Measurements from ENCODE around the gene MYO18A.
A peak's percentile ranks its signal among the peaks of the same experiment; 100 is the strongest.

MYO18A gene

GRCh38 chr17:29140051-29140621 lies 40.1 kb downstream of the MYO18A start:
- Histone ChIP-seq H3K4me3 (ENCODE audit: low read depth in 1 of 2, low read length in 2 of 2) (peak overlapping the region; percentile 50 to 76; a peak in 3 of 4 replicates), H4K20me1 (ENCODE audit: insufficient read depth, low read length) (no peaks in the 10 kb centered on the region), H3K27ac (ENCODE audit: low read length) (peak overlapping the region; percentile 99), H3K27me3 (ENCODE audit: insufficient read depth, low read length, poor library complexity) (no peaks in the 10 kb centered on the region), H3K36me3 (ENCODE audit: insufficient read depth, low read length) (peaks cover 24% of the 10 kb centered on the region), H3K4me2 (ENCODE audit: insufficient read depth, low read length) (peak overlapping the region; percentile 83), H3K9me3 (ENCODE audit: insufficient read depth, low read length, severe bottlenecking) (no peaks in the 10 kb centered on the region), H3K9ac (ENCODE audit: low read depth, low read length) (peak overlapping the region; percentile 88), H3K4me1 (ENCODE audit: insufficient read depth, low read length) (peaks cover 61% of the 10 kb centered on the region), H3K79me2 (ENCODE audit: insufficient read depth, low read length) (peaks cover 66% of the 10 kb centered on the region), H2AFZ (ENCODE audit: low read depth, low read length) (peak overlapping the region; percentile 80)
- peak; percentile 91 for DNase-seq
- peak; percentile 75 for ATAC-seq (ENCODE audit: insufficient read depth, low read depth)
- no peak for TF ChIP-seq EZH2 (IDR thresholded peaks at IDR 0.05; ENCODE audit: borderline replicate concordance, low read depth, low read length, severe bottlenecking)
- TF ChIP-seq CTCF (IDR thresholded peaks at IDR 0.05; ENCODE audit: borderline replicate concordance, extremely low read depth, low read length, poor library complexity, severe bottlenecking): no peak

GRCh38 chr17:29138971-29139691 lies 41.1 kb downstream of the MYO18A start:
- H3K9me3 ChIP-seq (ENCODE audit: insufficient read depth, low read length, severe bottlenecking): no peaks in the 10 kb centered on the region
- H3K9ac ChIP-seq (ENCODE audit: low read depth, low read length): peak overlapping the region; percentile 88
- no peaks in the 10 kb centered on the region for H3K27me3 ChIP-seq (ENCODE audit: insufficient read depth, low read length, poor library complexity)
- H3K4me3 ChIP-seq (ENCODE audit: low read depth in 1 of 2, low read length in 2 of 2): peak overlapping the region; percentile 50 to 76
- ATAC-seq (ENCODE audit: insufficient read depth, low read depth) (peak; percentile 56), DNase-seq (peak; percentile 82)
- peak overlapping the region; percentile 80 for H2AFZ ChIP-seq (ENCODE audit: low read depth, low read length)
- peaks cover 24% of the 10 kb centered on the region for H3K36me3 ChIP-seq (ENCODE audit: insufficient read depth, low read length)
- no peaks in the 10 kb centered on the region for H4K20me1 ChIP-seq (ENCODE audit: insufficient read depth, low read length)
- peak overlapping the region; percentile 83 for H3K4me2 ChIP-seq (ENCODE audit: insufficient read depth, low read length)
- TF ChIP-seq CTCF (IDR thresholded peaks at IDR 0.05; ENCODE audit: borderline replicate concordance, extremely low read depth, low read length, poor library complexity, severe bottlenecking) (no peak), EZH2 (IDR thresholded peaks at IDR 0.05; ENCODE audit: borderline replicate concordance, low read depth, low read length, severe bottlenecking) (no peak)
- peaks cover 58% of the 10 kb centered on the region for H3K4me1 ChIP-seq (ENCODE audit: insufficient read depth, low read length)
- H3K79me2 ChIP-seq (ENCODE audit: insufficient read depth, low read length): peaks cover 71% of the 10 kb centered on the region
- H3K27ac ChIP-seq (ENCODE audit: low read length): peak overlapping the region; percentile 99

GRCh38 chr17:29138184-29138955 lies 41.8 kb downstream of the MYO18A start:
- H3K4me1 ChIP-seq (ENCODE audit: insufficient read depth, low read length): peaks cover 58% of the 10 kb centered on the region
- peak overlapping the region; percentile 88 for H3K9ac ChIP-seq (ENCODE audit: low read depth, low read length)

More at GRCh38 chr17:29138184-29138955, 41.8 kb downstream of the MYO18A start:
- Histone ChIP-seq H3K27ac (ENCODE audit: low read length) (peak overlapping the region; percentile 99), H4K20me1 (ENCODE audit: insufficient read depth, low read length) (peaks cover under 1% of the 10 kb centered on the region), H3K9me3 (ENCODE audit: insufficient read depth, low read length, severe bottlenecking) (no peaks in the 10 kb centered on the region), H2AFZ (ENCODE audit: low read depth, low read length) (peak overlapping the region; percentile 80), H3K27me3 (ENCODE audit: insufficient read depth, low read length, poor library complexity) (no peaks in the 10 kb centered on the region), H3K36me3 (ENCODE audit: insufficient read depth, low read length) (peaks cover 29% of the 10 kb centered on the region), H3K79me2 (ENCODE audit: insufficient read depth, low read length) (peaks cover 78% of the 10 kb centered on the region), H3K4me3 (ENCODE audit: low read depth in 1 of 2, low read length in 2 of 2) (peak overlapping the region; percentile 50 to 76; a peak in 3 of 4 replicates), H3K4me2 (ENCODE audit: insufficient read depth, low read length) (peak overlapping the region; percentile 83)
- no peak for TF ChIP-seq CTCF (IDR thresholded peaks at IDR 0.05; ENCODE audit: borderline replicate concordance, extremely low read depth, low read length, poor library complexity, severe bottlenecking)
- peak; percentile 67 for DNase-seq
- ATAC-seq (ENCODE audit: insufficient read depth, low read depth): peak; percentile 21

All from DND-41 (cell line).